Measurements from ENCODE around the gene CHCHD3.

DNA sequence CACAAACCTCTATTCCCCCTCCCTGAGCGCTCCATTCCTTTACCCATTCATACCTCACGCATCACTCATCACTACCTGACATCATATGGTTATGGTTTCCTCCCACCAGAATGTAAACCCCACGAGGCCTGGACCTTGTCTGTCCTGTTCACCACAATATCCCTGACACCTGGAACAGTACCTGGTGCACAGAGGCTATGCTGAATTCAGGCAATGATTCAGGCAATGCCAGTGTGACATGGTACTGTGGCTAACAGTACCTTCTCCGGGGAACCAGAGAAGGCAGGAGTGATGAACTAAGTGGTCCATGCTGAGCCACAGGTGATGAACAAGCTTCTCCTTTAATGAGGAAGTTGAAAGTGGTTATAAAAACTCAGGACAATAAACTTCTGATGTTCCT lies 303.1 kb downstream of the CHCHD3 start:
- TF ChIP-seq, protein P1, sequence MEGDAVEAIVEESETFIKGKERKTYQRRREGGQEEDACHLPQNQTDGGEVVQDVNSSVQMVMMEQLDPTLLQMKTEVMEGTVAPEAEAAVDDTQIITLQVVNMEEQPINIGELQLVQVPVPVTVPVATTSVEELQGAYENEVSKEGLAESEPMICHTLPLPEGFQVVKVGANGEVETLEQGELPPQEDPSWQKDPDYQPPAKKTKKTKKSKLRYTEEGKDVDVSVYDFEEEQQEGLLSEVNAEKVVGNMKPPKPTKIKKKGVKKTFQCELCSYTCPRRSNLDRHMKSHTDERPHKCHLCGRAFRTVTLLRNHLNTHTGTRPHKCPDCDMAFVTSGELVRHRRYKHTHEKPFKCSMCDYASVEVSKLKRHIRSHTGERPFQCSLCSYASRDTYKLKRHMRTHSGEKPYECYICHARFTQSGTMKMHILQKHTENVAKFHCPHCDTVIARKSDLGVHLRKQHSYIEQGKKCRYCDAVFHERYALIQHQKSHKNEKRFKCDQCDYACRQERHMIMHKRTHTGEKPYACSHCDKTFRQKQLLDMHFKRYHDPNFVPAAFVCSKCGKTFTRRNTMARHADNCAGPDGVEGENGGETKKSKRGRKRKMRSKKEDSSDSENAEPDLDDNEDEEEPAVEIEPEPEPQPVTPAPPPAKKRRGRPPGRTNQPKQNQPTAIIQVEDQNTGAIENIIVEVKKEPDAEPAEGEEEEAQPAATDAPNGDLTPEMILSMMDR (IDR thresholded peaks at IDR 0.05): no peak
- TF ChIP-seq POLR2A (IDR thresholded peaks at IDR 0.05): no peak
